ENCODE measurements around the gene NDST1.

Gene NDST1

DNA sequence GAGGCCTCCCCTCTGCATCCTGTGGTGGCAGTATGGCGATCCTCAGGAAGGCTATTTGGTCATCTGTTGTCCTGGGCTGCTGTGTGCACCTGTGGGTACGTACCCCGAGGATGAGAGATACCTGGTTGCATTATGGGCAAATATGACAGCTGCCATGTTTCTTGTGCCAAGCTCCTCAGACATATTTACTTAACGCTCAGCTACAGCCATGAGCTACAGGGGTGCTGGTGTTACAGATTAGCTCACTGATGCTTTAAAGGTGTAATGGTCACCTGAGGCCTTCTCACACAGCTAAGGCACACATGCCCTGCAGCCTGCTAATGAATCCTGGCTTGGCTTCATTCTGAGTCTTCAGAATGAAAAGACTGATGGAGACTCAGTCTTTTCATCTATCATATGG lies 12.0 kb downstream of the NDST1 start:
- Histone ChIP-seq H3K79me2 (ENCODE audit: control insufficient read depth, low read length) (peaks cover 25% of the 10 kb centered on the region), H3K9me2 (replicated peaks; ENCODE audit: control insufficient read depth, low read length) (no peaks in the 10 kb centered on the region), H3K4me2 (ENCODE audit: low read length) (no peak overlapping the region), H3K4me1 (ENCODE audit: control insufficient read depth, low read length) (peaks cover 67% of the 10 kb centered on the region), H4K20me1 (ENCODE audit: control insufficient read depth, insufficient read depth, low read depth, low read length) (no peaks in the 10 kb centered on the region), H3K27ac (ENCODE audit: low read depth, low read length) (no peak overlapping the region; the same call in 1 of the 2 replicates), H3K9me3 (ENCODE audit: control insufficient read depth, insufficient read depth, low read length) (no peaks in the 10 kb centered on the region), H3K4me3 (ENCODE audit: low read length) (no peak overlapping the region), H3F3A (ENCODE audit: control insufficient read depth, insufficient read depth) (peaks cover 4% of the 10 kb centered on the region; the same call in 1 of the 2 replicates), H3K36me3 (ENCODE audit: control insufficient read depth, low read length) (peaks cover 7% of the 10 kb centered on the region), H3K27me3 (ENCODE audit: control insufficient read depth, low read length) (no peaks in the 10 kb centered on the region)
- TF ChIP-seq, protein P1, sequence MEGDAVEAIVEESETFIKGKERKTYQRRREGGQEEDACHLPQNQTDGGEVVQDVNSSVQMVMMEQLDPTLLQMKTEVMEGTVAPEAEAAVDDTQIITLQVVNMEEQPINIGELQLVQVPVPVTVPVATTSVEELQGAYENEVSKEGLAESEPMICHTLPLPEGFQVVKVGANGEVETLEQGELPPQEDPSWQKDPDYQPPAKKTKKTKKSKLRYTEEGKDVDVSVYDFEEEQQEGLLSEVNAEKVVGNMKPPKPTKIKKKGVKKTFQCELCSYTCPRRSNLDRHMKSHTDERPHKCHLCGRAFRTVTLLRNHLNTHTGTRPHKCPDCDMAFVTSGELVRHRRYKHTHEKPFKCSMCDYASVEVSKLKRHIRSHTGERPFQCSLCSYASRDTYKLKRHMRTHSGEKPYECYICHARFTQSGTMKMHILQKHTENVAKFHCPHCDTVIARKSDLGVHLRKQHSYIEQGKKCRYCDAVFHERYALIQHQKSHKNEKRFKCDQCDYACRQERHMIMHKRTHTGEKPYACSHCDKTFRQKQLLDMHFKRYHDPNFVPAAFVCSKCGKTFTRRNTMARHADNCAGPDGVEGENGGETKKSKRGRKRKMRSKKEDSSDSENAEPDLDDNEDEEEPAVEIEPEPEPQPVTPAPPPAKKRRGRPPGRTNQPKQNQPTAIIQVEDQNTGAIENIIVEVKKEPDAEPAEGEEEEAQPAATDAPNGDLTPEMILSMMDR (IDR thresholded peaks at IDR 0.05; ENCODE audit: low read depth, low read length, poor library complexity, severe bottlenecking) = no peak
- no peak for TF ChIP-seq EZH2phosphoT487 (IDR thresholded peaks at IDR 0.05; ENCODE audit: borderline replicate concordance, low read length)

DNA sequence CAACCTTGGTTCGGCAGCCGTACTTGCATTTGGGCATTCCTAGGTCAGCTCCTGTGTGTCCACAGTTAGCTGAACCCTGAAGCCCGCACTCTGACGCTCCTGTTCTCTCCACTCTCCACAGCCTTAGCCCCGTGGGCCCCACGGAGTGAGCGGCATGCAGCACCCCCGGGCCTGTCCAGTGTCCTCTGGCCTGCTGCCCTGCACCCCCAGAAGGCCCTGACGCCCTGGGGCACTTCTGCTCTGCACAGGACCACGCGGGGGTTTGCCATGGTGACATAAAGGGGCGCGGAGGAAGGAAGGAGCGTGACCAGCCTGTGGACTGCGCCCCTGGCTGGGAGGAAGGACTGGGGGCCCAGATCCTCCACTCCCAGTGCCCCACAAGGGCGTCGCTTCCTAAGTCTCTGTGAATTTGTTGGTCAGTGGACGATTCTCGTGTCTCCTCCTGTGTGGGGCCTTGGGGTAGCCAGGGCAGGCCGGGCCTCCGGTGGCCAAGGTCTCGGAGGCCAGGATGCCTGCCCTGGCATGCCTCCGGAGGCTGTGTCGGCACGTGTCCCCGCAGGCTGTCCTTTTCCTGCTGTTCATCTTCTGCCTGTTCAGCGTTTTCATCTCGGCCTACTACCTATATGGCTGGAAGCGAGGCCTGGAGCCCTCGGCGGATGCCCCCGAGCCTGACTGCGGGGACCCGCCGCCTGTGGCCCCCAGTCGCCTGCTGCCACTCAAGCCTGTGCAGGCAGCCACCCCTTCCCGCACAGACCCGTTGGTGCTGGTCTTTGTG lies 13.0 kb downstream of the NDST1 start:
- Histone ChIP-seq H3K36me3 (ENCODE audit: control insufficient read depth, low read length) (peaks cover 7% of the 10 kb centered on the region), H3K79me2 (ENCODE audit: control insufficient read depth, low read length) (peaks cover 18% of the 10 kb centered on the region), H3K9me3 (ENCODE audit: control insufficient read depth, insufficient read depth, low read length) (no peaks in the 10 kb centered on the region), H3K27me3 (ENCODE audit: control insufficient read depth, low read length) (no peaks in the 10 kb centered on the region), H3K4me2 (ENCODE audit: low read length) (no peak overlapping the region), H3K4me3 (ENCODE audit: low read length) (no peak overlapping the region), H3F3A (ENCODE audit: control insufficient read depth, insufficient read depth) (peaks cover 4% of the 10 kb centered on the region; the same call in 1 of the 2 replicates), H3K27ac (ENCODE audit: low read depth, low read length) (no peak overlapping the region), H3K9me2 (replicated peaks; ENCODE audit: control insufficient read depth, low read length) (no peaks in the 10 kb centered on the region), H3K4me1 (ENCODE audit: control insufficient read depth, low read length) (peaks cover 70% of the 10 kb centered on the region), H4K20me1 (ENCODE audit: control insufficient read depth, insufficient read depth, low read depth, low read length) (no peaks in the 10 kb centered on the region)
- TF ChIP-seq EZH2phosphoT487 (IDR thresholded peaks at IDR 0.05; ENCODE audit: borderline replicate concordance, low read length) = no peak
- TF ChIP-seq, protein P1 (IDR thresholded peaks at IDR 0.05; ENCODE audit: low read depth, low read length, poor library complexity, severe bottlenecking) = no peak

DNA sequence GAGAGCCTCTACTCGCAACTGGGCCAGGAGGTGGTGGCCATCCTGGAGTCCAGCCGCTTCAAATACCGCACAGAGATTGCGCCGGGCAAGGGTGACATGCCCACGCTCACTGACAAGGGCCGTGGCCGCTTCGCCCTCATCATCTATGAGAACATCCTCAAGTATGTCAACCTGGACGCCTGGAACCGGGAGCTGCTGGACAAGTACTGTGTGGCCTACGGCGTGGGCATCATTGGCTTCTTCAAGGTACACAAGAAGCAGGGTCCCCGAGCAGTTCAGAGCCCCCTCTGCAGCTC lies 13.5 kb downstream of the NDST1 start:
- Histone ChIP-seq H3F3A (ENCODE audit: control insufficient read depth, insufficient read depth) (peaks cover 4% of the 10 kb centered on the region; the same call in 1 of the 2 replicates), H3K36me3 (ENCODE audit: control insufficient read depth, low read length) (peaks cover 7% of the 10 kb centered on the region), H3K4me2 (ENCODE audit: low read length) (no peak overlapping the region), H3K9me2 (replicated peaks; ENCODE audit: control insufficient read depth, low read length) (no peaks in the 10 kb centered on the region), H3K9me3 (ENCODE audit: control insufficient read depth, insufficient read depth, low read length) (no peaks in the 10 kb centered on the region), H3K27me3 (ENCODE audit: control insufficient read depth, low read length) (no peaks in the 10 kb centered on the region), H4K20me1 (ENCODE audit: control insufficient read depth, insufficient read depth, low read depth, low read length) (no peaks in the 10 kb centered on the region), H3K4me3 (ENCODE audit: low read length) (no peak overlapping the region), H3K79me2 (ENCODE audit: control insufficient read depth, low read length) (peaks cover 13% of the 10 kb centered on the region), H3K4me1 (ENCODE audit: control insufficient read depth, low read length) (peaks cover 66% of the 10 kb centered on the region), H3K27ac (ENCODE audit: low read depth, low read length) (no peak overlapping the region)
- TF ChIP-seq, protein P1 (IDR thresholded peaks at IDR 0.05; ENCODE audit: low read depth, low read length, poor library complexity, severe bottlenecking) = no peak
- no peak for TF ChIP-seq EZH2phosphoT487 (IDR thresholded peaks at IDR 0.05; ENCODE audit: borderline replicate concordance, low read length)
